Testis (tissue), 2 donors: ENCODE data around the gene CACTIN.

Experiments used
- POLR2A ChIP-seq: fragments of 450-650 bp; IDR thresholded peaks from one replicate; pipeline ENCODE4 v1.6.1; 2017; ENCODE audit warnings: antibody characterized with exemption, mild to moderate bottlenecking, moderate library complexity
- TF ChIP-seq, protein P1 (sequence below), 3 experiments: fragments of 450-650 bp in 2 of 3; fragments of 200-600 bp in 1 of 3; sonication (generic) in 1 of 3; IDR thresholded peaks; one replicate each; pipeline ENCODE4 v1.5.1; 2016 to 2019; ENCODE audit warnings: antibody characterized with exemption in 3 of 3, mild to moderate bottlenecking in 2 of 3, moderate library complexity in 1 of 3

DNA sequence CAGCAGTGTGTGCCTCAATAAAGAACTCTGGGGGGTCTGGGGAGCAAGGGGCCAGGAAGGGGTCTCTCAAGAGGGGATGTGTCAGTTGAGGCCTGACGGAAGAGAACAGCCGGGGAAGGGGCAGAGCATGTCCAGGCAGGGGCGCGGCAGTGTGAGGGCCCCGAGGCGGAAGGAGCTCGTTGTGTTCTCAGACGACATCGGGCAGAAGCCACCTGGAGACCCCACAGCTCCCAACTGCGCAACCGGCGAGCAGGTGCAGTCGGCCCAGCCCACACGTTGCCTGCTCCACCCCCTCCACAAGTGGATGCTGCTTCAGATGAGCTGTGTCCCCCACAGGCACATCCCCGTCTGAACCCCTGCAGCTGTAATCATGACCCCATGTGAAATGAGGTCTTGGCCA lies 4.9 kb downstream of the CACTIN start:
- TF ChIP-seq POLR2A, result no peak
- TF ChIP-seq, protein P1, sequence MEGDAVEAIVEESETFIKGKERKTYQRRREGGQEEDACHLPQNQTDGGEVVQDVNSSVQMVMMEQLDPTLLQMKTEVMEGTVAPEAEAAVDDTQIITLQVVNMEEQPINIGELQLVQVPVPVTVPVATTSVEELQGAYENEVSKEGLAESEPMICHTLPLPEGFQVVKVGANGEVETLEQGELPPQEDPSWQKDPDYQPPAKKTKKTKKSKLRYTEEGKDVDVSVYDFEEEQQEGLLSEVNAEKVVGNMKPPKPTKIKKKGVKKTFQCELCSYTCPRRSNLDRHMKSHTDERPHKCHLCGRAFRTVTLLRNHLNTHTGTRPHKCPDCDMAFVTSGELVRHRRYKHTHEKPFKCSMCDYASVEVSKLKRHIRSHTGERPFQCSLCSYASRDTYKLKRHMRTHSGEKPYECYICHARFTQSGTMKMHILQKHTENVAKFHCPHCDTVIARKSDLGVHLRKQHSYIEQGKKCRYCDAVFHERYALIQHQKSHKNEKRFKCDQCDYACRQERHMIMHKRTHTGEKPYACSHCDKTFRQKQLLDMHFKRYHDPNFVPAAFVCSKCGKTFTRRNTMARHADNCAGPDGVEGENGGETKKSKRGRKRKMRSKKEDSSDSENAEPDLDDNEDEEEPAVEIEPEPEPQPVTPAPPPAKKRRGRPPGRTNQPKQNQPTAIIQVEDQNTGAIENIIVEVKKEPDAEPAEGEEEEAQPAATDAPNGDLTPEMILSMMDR (IDR thresholded peaks at IDR 0.05), result no peak
